Spleen (tissue), 7 donors: Measurements from ENCODE around the gene NOP14.

Experiments
- CTCF ChIP-seq, 11 experiments: fragments of 200-600 bp in 7 of 11; fragments of 450-650 bp in 4 of 11; sonication (generic) in 4 of 11; IDR thresholded peaks in 8 of 11; conservative IDR thresholded peaks in 3 of 11; 1 replicate in 7 of 11; 2 replicates in 4 of 11; pipeline versions ENCODE4 v1.4.0 to v1.8.0; 2016 to 2021; ENCODE audit warnings: antibody characterized with exemption in 11 of 11, inconsistent platforms in 4 of 11, mild to moderate bottlenecking in 1 of 11
- POLR2A ChIP-seq, 3 donors: fragments of 450-650 bp; IDR thresholded peaks; one replicate each; pipeline ENCODE4 v1.5.1; 2017; ENCODE audit warnings: antibody characterized with exemption in 3 of 3, mild to moderate bottlenecking in 1 of 3
- donor health status: DM: no; HTN: no; CAD: no; lungs with moderate emphysema.
- donor health status: DM: no; HTN: no; CAD: no.
- donor health status: DM: no; HTN: no; CAD: no.

DNA sequence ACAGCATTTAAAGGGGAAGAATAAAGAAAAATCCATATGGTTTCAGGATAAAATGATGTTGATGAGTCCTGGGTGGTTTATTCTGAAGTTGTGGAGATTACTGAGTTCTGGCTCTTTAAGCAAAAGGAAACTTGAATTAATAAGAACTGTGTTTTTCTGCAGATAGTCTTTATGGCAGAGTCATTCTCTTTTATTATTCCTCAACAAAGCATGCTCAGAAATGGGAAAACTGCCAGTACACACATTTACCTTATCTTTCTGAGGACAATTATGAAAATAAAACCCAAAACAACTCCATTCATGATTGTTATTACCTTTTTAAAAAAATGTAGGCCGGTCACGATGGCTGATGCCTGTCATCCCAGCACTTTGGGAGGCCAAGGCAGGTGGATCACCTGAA, 61.1 kb downstream of the NOP14 start:
- TF ChIP-seq CTCF (IDR thresholded peaks at IDR 0.05 in 8 of 11, conservative IDR thresholded peaks at IDR 0.05 in 3 of 11) (no peak), POLR2A (IDR thresholded peaks at IDR 0.05) (no peak)
